HepG2 (cell line): Measurements from ENCODE around the gene ANAPC1. TPM values are rescaled to one million over a fixed set of nuclear protein-coding genes. Genes with fewer than 3 reads are reported as not detected.

Source experiments
- ESRRA ChIP-seq: sonication (generic); formaldehyde crosslinking; IDR thresholded peaks from 2 replicates; pipeline ENCODE4 v1.5.1; 2020; ENCODE audit warnings: mild to moderate bottlenecking, low read depth, missing genetic modification reagents
- HNF4G ChIP-seq, 2 experiments: sonication (generic) in 1 of 2; formaldehyde crosslinking in 1 of 2; IDR thresholded peaks; 2 replicates each; pipeline versions ENCODE4 v1.4.0 to v1.6.1; 2011 to 2020; ENCODE audit warnings: borderline replicate concordance in 2 of 2, low read depth in 2 of 2, mild to moderate bottlenecking in 2 of 2, low read length in 1 of 2, missing genetic modification reagents in 1 of 2, moderate library complexity in 1 of 2
- IKZF5 ChIP-seq: IDR thresholded peaks from 2 replicates; pipeline ENCODE4 v1.6.1; 2018; ENCODE audit warnings: missing genetic modification reagents, mild to moderate bottlenecking, missing compliant biosample characterization
- MED8 ChIP-seq: sonication (generic); formaldehyde crosslinking; IDR thresholded peaks from 2 replicates; pipeline ENCODE4 v1.8.1; 2023; ENCODE audit warnings: mild to moderate bottlenecking, missing genetic modification reagents; ENCODE audit not compliant: insufficient replicate concordance
- MTF1 ChIP-seq: sonication (generic); formaldehyde crosslinking; IDR thresholded peaks from 2 replicates; pipeline ENCODE4 v1.5.0; 2020; ENCODE audit warnings: missing genetic modification reagents
- NAIF1 ChIP-seq: sonication (generic); formaldehyde crosslinking; IDR thresholded peaks from 2 replicates; pipeline ENCODE4 v1.5.0; 2020; ENCODE audit warnings: mild to moderate bottlenecking, missing genetic modification reagents, borderline replicate concordance
- NCOA1 ChIP-seq: sonication (generic); formaldehyde crosslinking; IDR thresholded peaks from 2 replicates; pipeline ENCODE4 v1.9.0; 2021; ENCODE audit warnings: missing genetic modification reagents
- RFX1 ChIP-seq: fragments of 450-650 bp; IDR thresholded peaks from 2 replicates; pipeline ENCODE4 v1.6.1; 2017
- ZMYM2 ChIP-seq: sonication (generic); formaldehyde crosslinking; IDR thresholded peaks from 2 replicates; pipeline ENCODE4 v1.8.0; 2022; ENCODE audit warnings: mild to moderate bottlenecking, missing genetic modification reagents
- ZNF282 ChIP-seq: fragments of 450-650 bp; IDR thresholded peaks from 2 replicates; pipeline ENCODE4 v1.6.1; 2018; ENCODE audit not compliant: partially characterized antibody
- ZNF547 ChIP-seq: sonication (generic); formaldehyde crosslinking; IDR thresholded peaks from 2 replicates; pipeline ENCODE4 v1.5.1; 2020; ENCODE audit warnings: mild to moderate bottlenecking, missing genetic modification reagents
- ZNF557 ChIP-seq: sonication (generic); formaldehyde crosslinking; IDR thresholded peaks from 2 replicates; pipeline ENCODE4 v1.4.0; 2020; ENCODE audit warnings: missing genetic modification reagents
- ZNF562 ChIP-seq: sonication (generic); formaldehyde crosslinking; IDR thresholded peaks from 2 replicates; pipeline ENCODE4 v1.8.0; 2022; ENCODE audit warnings: missing genetic modification reagents, borderline replicate concordance
- ZNF564 ChIP-seq: sonication (generic); formaldehyde crosslinking; IDR thresholded peaks from 2 replicates; pipeline ENCODE4 v1.8.1; 2023; ENCODE audit warnings: mild to moderate bottlenecking, missing genetic modification reagents
- ZNF607 ChIP-seq: sonication (generic); formaldehyde crosslinking; IDR thresholded peaks from 2 replicates; pipeline ENCODE4 v1.5.1; 2020; ENCODE audit warnings: missing genetic modification reagents, mild to moderate bottlenecking, borderline replicate concordance
- polyA plus RNA-seq, 8 experiments: library from polyadenylated mRNA; depleted of rRNA in 3 of 8; stranded (reverse) in 7 of 8; unstranded in 1 of 8; fragments of >200 nt; fragmentation: Illumina TruSeq in 4 of 8; extraction: Trizol in 4 of 8; gene quantifications; 2 replicates each; pipeline versions ENCODE4 v1.2.1 to v1.2.3, GENCODE V29; 2011 to 2016; ENCODE audit warnings: low read depth in 4 of 8, missing spikeins in 1 of 8, mixed read lengths in 1 of 8; ENCODE audit not compliant: insufficient read depth in 1 of 8
- total RNA-seq, 5 experiments: library from RNA; depleted of rRNA; stranded (reverse); fragments of >200 nt; fragmentation: Illumina TruSeq; extraction: Trizol; gene quantifications; 2 replicates each; pipeline ENCODE4 v1.2.3, GENCODE V29; 2016; ENCODE audit warnings: low read depth in 1 of 5
- TF ChIP-seq, protein P1 (sequence below): conservative IDR thresholded peaks from 2 replicates; pipeline ENCODE4 v1.6.1; 2018; ENCODE audit warnings: missing genetic modification reagents
- TF ChIP-seq, protein P2 (sequence below): sonication (generic); formaldehyde crosslinking; conservative IDR thresholded peaks from 2 replicates; pipeline ENCODE4 v1.4.0; 2020; ENCODE audit warnings: missing genetic modification reagents
- TF ChIP-seq, protein P3 (sequence below): sonication (generic); formaldehyde crosslinking; IDR thresholded peaks from 2 replicates; pipeline ENCODE4 v1.4.0; 2020; ENCODE audit warnings: mild to moderate bottlenecking, low read depth, missing genetic modification reagents
- TF ChIP-seq, protein P4 (sequence below): sonication (generic); formaldehyde crosslinking; IDR thresholded peaks from 2 replicates; pipeline ENCODE4 v1.5.1; 2020; ENCODE audit warnings: missing genetic modification reagents, mild to moderate bottlenecking, borderline replicate concordance

The ANAPC1 gene
- total and polyA plus RNA-seq, 2 of the 13 experiments (the other 11 are each of a cell fraction or from before 2014, with no cell fraction given) = 50.0 to 89.7 TPM

- TF ChIP-seq ZMYM2 (CRISPR knock-in tag) = no peak
- TF ChIP-seq, protein P1, sequence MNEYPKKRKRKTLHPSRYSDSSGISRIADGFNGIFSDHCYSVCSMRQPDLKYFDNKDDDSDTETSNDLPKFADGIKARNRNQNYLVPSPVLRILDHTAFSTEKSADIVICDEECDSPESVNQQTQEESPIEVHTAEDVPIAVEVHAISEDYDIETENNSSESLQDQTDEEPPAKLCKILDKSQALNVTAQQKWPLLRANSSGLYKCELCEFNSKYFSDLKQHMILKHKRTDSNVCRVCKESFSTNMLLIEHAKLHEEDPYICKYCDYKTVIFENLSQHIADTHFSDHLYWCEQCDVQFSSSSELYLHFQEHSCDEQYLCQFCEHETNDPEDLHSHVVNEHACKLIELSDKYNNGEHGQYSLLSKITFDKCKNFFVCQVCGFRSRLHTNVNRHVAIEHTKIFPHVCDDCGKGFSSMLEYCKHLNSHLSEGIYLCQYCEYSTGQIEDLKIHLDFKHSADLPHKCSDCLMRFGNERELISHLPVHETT (CRISPR knock-in tag) = peak; percentile 86
- TF ChIP-seq ZNF557 (CRISPR knock-in tag) = peak; percentile 89
- peak; percentile 71; the same call in 1 of the 2 replicates for TF ChIP-seq ZNF564
- peak; percentile 85; the same call in 1 of the 2 replicates for TF ChIP-seq NCOA1 (CRISPR knock-in tag)
- TF ChIP-seq, protein P2, sequence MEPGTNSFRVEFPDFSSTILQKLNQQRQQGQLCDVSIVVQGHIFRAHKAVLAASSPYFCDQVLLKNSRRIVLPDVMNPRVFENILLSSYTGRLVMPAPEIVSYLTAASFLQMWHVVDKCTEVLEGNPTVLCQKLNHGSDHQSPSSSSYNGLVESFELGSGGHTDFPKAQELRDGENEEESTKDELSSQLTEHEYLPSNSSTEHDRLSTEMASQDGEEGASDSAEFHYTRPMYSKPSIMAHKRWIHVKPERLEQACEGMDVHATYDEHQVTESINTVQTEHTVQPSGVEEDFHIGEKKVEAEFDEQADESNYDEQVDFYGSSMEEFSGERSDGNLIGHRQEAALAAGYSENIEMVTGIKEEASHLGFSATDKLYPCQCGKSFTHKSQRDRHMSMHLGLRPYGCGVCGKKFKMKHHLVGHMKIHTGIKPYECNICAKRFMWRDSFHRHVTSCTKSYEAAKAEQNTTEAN (CRISPR knock-in tag) = 0 out of 2 replicates have a peak, but pooled peaks have one; percentile 9
- no peak; the same call in none of the 2 replicates for TF ChIP-seq IKZF5 (CRISPR knock-in tag)
- no peak for TF ChIP-seq ZNF282
- no peak for TF ChIP-seq ZNF562
- TF ChIP-seq RFX1 = no peak
- TF ChIP-seq MTF1 (CRISPR knock-in tag) = no peak
- no peak for TF ChIP-seq ESRRA (CRISPR knock-in tag)
- TF ChIP-seq, protein P3, sequence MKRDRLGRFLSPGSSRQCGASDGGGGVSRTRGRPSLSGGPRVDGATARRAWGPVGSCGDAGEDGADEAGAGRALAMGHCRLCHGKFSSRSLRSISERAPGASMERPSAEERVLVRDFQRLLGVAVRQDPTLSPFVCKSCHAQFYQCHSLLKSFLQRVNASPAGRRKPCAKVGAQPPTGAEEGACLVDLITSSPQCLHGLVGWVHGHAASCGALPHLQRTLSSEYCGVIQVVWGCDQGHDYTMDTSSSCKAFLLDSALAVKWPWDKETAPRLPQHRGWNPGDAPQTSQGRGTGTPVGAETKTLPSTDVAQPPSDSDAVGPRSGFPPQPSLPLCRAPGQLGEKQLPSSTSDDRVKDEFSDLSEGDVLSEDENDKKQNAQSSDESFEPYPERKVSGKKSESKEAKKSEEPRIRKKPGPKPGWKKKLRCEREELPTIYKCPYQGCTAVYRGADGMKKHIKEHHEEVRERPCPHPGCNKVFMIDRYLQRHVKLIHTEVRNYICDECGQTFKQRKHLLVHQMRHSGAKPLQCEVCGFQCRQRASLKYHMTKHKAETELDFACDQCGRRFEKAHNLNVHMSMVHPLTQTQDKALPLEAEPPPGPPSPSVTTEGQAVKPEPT = peak; percentile 57
- TF ChIP-seq HNF4G (IDR thresholded peaks at IDR 0.05; ENCODE audit: borderline replicate concordance, low read depth, low read length) = no peak
- TF ChIP-seq HNF4G (CRISPR knock-in tag; IDR thresholded peaks at IDR 0.05; ENCODE audit: borderline replicate concordance, low read depth) = peak; percentile 64
- TF ChIP-seq NAIF1 (CRISPR knock-in tag) = peak; percentile 65; the same call in 1 of the 2 replicates
- peak; percentile 88 for TF ChIP-seq ZNF547 (CRISPR knock-in tag)
- TF ChIP-seq MED8 (CRISPR knock-in tag) = peak; percentile 94
- TF ChIP-seq, protein P4, sequence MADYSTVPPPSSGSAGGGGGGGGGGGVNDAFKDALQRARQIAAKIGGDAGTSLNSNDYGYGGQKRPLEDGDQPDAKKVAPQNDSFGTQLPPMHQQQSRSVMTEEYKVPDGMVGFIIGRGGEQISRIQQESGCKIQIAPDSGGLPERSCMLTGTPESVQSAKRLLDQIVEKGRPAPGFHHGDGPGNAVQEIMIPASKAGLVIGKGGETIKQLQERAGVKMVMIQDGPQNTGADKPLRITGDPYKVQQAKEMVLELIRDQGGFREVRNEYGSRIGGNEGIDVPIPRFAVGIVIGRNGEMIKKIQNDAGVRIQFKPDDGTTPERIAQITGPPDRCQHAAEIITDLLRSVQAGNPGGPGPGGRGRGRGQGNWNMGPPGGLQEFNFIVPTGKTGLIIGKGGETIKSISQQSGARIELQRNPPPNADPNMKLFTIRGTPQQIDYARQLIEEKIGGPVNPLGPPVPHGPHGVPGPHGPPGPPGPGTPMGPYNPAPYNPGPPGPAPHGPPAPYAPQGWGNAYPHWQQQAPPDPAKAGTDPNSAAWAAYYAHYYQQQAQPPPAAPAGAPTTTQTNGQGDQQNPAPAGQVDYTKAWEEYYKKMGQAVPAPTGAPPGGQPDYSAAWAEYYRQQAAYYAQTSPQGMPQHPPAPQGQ (CRISPR knock-in tag) = no peak
- peak; percentile 91; the same call in 1 of the 2 replicates for TF ChIP-seq ZNF607 (CRISPR knock-in tag)
These were observed at the start of gene ANAPC1 (continued) for GRCh38 chr2:111883661-111884591.
